Osteoblast (primary cell): Measurements from ENCODE around the gene TFCP2. TPM values are rescaled to one million over a fixed set of nuclear protein-coding genes. Genes with fewer than 3 reads are reported as not detected.

Experiments used
- DNase-seq: peaks from one replicate; pipeline ENCODE4 v3.0.0; 2011; ENCODE audit warnings: low spot score, mixed read lengths; ENCODE audit not compliant: insufficient read length; ENCODE audit errors: missing footprints
- H2AFZ ChIP-seq: 2 replicates; pipeline ENCODE4 v1.6.0; 2011; ENCODE audit warnings: mild to moderate bottlenecking, low read length
- H3K27ac ChIP-seq: 2 replicates; pipeline ENCODE4 v1.5.1; 2011; ENCODE audit warnings: mild to moderate bottlenecking, low read depth, low read length, moderate library complexity
- H3K27me3 ChIP-seq: 2 replicates; pipeline ENCODE4 v1.6.0; 2012; ENCODE audit warnings: mild to moderate bottlenecking, control low read depth, inconsistent platforms, low read length, moderate library complexity; ENCODE audit not compliant: insufficient read depth
- H3K36me3 ChIP-seq: 2 replicates; pipeline ENCODE4 v1.5.1; 2011; ENCODE audit warnings: mild to moderate bottlenecking, low read length, control low read depth, moderate library complexity; ENCODE audit not compliant: insufficient read depth
- H3K4me1 ChIP-seq: 2 replicates; pipeline ENCODE4 v1.5.1; 2011; ENCODE audit warnings: mild to moderate bottlenecking, low read length, control low read depth, moderate library complexity; ENCODE audit not compliant: insufficient read depth
- H3K4me2 ChIP-seq: 2 replicates; pipeline ENCODE4 v1.6.0; 2011; ENCODE audit warnings: mild to moderate bottlenecking, low read length; ENCODE audit not compliant: insufficient read depth
- H3K4me3 ChIP-seq: fragments of 200-600 bp; sonication (generic); 3 replicates; pipeline ENCODE4 v1.5.1; 2012; ENCODE audit warnings: mild to moderate bottlenecking, low read length, inconsistent platforms; ENCODE audit not compliant: insufficient read depth
- H3K79me2 ChIP-seq: 2 replicates; pipeline ENCODE4 v1.6.0; 2012; ENCODE audit warnings: mild to moderate bottlenecking, low read length, control low read depth, inconsistent platforms; ENCODE audit not compliant: insufficient read depth
- H3K9me3 ChIP-seq: 2 replicates; pipeline ENCODE4 v1.5.1; 2011; ENCODE audit warnings: low read depth, low read length, control low read depth
- H4K20me1 ChIP-seq: 2 replicates; pipeline ENCODE4 v1.6.0; 2012; ENCODE audit warnings: mild to moderate bottlenecking, low read length, control low read depth; ENCODE audit not compliant: insufficient read depth
- CTCF ChIP-seq: IDR thresholded peaks from 2 replicates; pipeline ENCODE4 v1.5.1; 2011; ENCODE audit warnings: mild to moderate bottlenecking, low read depth, low read length, moderate library complexity; ENCODE audit errors: extremely low read depth
- total RNA-seq: library from RNA; depleted of rRNA; stranded (reverse); fragments of >200 nt; gene quantifications from 2 replicates; pipeline ENCODE4 v1.2.3, GENCODE V29; 2012

The TFCP2 gene
- total RNA-seq, 1 donor: 7.6 TPM

DNA sequence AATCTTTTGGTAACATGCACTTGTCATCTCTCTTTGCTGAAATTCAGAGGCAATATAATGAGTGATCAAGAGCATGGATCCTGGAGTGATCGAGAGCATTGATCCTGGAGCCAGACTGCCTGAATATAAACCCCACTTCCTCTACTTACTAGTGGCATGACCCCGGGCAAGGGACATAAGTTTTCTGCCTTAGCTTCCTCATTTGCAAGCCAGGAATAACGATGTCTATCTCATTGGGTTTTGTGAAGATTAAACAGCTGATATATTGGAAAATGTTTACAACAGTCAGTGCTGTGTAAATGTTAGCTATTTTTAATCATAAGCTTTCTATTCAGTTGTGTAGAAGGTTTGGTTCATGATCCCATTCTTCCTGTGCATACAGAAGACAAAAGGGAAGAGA lies 87.2 kb downstream of the TFCP2 start:
- peaks cover 7% of the 10 kb centered on the region for H3K4me1 ChIP-seq
- H3K4me3 ChIP-seq: no peak overlapping the region
- H3K27ac ChIP-seq: no peak overlapping the region
- H4K20me1 ChIP-seq: peaks cover 18% of the 10 kb centered on the region
- no peaks in the 10 kb centered on the region for H3K9me3 ChIP-seq
- H3K79me2 ChIP-seq: peaks cover 25% of the 10 kb centered on the region
- no peak for DNase-seq
- no peaks in the 10 kb centered on the region for H3K27me3 ChIP-seq
- no peak overlapping the region for H3K4me2 ChIP-seq
- no peak overlapping the region for H2AFZ ChIP-seq
- no peak for TF ChIP-seq CTCF
- H3K36me3 ChIP-seq: peaks cover 3% of the 10 kb centered on the region

DNA sequence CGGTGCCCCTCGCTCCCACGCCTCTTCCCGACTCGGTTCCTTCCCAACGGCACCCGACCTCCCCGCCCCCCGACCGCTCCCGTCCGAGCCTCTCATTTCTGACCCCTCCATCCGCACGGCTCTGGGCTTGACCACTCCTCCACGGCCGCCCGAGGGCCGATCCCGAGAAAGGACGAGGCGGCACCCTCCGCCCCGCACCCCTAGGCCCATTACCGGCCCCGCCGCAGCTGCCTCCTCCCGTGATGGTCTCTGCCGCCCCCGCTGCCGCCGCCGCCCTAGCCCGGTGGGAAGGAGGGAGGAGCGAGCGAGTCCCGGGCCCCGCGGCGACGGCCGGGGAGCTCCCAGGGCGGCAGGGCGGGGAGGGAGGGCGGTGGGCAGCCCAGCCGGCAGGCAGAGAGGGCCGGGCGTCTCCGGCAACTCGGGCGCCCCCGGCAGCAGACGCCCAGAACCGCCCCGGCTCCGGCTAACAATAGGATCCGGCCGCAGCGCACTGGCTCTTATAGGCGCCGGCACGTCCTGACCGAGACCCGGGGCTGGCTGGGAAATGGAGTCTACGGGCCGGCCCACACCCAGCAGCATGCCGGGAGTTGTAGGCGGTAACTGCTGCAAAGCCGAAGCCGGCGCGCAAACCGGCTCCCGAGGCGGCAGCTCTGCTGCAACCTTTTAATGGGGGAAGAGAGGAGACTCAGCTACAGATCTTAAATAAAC lies 89.7 kb downstream of the TFCP2 start, which contains the start of gene CSRNP2:
Gene CSRNP2, minus strand, starts transcription at position 471 of the 708 bp plus-strand sequence. CDS start 7,035 bp downstream, outside the sequence.
- peaks cover 7% of the 10 kb centered on the region for H3K4me1 ChIP-seq
- H3K4me3 ChIP-seq: peak within 1 kb of the TSS; percentile 93
- TF ChIP-seq CTCF: no peak
- no peaks in the 10 kb centered on the region for H3K27me3 ChIP-seq
- H2AFZ ChIP-seq: peak within 1 kb of the TSS; percentile 89
- peaks cover 41% of the 10 kb centered on the region for H3K79me2 ChIP-seq
- H3K4me2 ChIP-seq: peak within 1 kb of the TSS; percentile 99
- DNase-seq: peak; percentile 99
- H3K27ac ChIP-seq: peak within 1 kb of the TSS; percentile 68
- H3K9me3 ChIP-seq: no peaks in the 10 kb centered on the region
- no peaks in the 10 kb centered on the region for H3K36me3 ChIP-seq
- H4K20me1 ChIP-seq: peaks cover 25% of the 10 kb centered on the region

- peaks cover 48% of the 10 kb centered on the region for H3K79me2 ChIP-seq
- DNase-seq: no peak
- no peaks in the 10 kb centered on the region for H3K36me3 ChIP-seq
- H3K27me3 ChIP-seq: no peaks in the 10 kb centered on the region
- H3K4me2 ChIP-seq: peak overlapping the region; percentile 99
- H4K20me1 ChIP-seq: peaks cover 31% of the 10 kb centered on the region
- H3K4me3 ChIP-seq: peak overlapping the region; percentile 93
- peak overlapping the region; percentile 72 for H2AFZ ChIP-seq
- TF ChIP-seq CTCF: no peak
- peak overlapping the region; percentile 68 for H3K27ac ChIP-seq
- H3K9me3 ChIP-seq: no peaks in the 10 kb centered on the region
- peaks cover 13% of the 10 kb centered on the region for H3K4me1 ChIP-seq
Measured at GRCh38 chr12:51082561-51083125, 90.3 kb downstream of the TFCP2 start.

DNA sequence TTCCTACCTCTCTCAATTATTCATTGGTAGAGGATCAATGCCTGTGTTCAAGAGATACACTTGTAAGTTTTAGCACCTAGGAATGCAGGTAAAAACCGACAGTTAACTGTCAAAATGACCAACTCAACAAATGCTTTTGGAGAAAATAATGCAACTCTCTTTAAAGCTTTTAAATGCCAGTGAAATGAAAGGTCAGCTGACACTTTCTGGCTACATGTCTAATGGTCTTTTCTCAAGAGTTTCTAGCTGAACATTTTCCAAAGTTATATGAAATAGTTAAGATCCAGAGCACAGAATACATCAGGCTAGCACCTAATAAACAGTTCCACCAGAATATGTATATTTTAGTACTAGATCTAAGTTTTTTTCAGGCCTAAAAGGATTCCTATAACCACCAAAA lies 91.5 kb downstream of the TFCP2 start:
- H2AFZ ChIP-seq: no peak overlapping the region
- H3K36me3 ChIP-seq: peaks cover 6% of the 10 kb centered on the region
- DNase-seq: no peak
- peak overlapping the region; percentile 93 for H3K4me3 ChIP-seq
- H3K4me2 ChIP-seq: peak overlapping the region; percentile 99
- no peaks in the 10 kb centered on the region for H3K27me3 ChIP-seq
- peaks cover 43% of the 10 kb centered on the region for H4K20me1 ChIP-seq
- H3K9me3 ChIP-seq: no peaks in the 10 kb centered on the region
- H3K4me1 ChIP-seq: peaks cover 16% of the 10 kb centered on the region
- H3K27ac ChIP-seq: peak overlapping the region; percentile 68
- peaks cover 60% of the 10 kb centered on the region for H3K79me2 ChIP-seq
- no peak for TF ChIP-seq CTCF
